T47D (cell line): ENCODE measurements around the gene FRMD1.

Experiments
- DNase-seq, 2 experiments: peaks; one replicate each; pipeline versions ENCODE4 v3.0.0 to v3.0.0-alpha.2; 2011 to 2012; ENCODE audit warnings: low read depth in 1 of 2, low spot score in 1 of 2
- JUND ChIP-seq: IDR thresholded peaks from 2 replicates; pipeline ENCODE4 v1.6.1; 2012; ENCODE audit warnings: low read depth
- in situ Hi-C: cut with HindIII; loops from 2 replicates; pipeline ENCODE4 v1.10.0; 2016; ENCODE audit warnings: low sequenced_read_pairs, low pct_unique_long_range_greater_than_20kb

Gene FRMD1

GRCh38 chr6:168062346-168063289, 16.4 kb downstream of the FRMD1 start:
- in situ Hi-C loops, result no loop called here
- no peak for DNase-seq
- TF ChIP-seq JUND, result no peak

- in situ Hi-C loops, result no loop called here
- DNase-seq, result peak in 1 of 2 experiments; percentile 59
- TF ChIP-seq JUND, result no peak
Measured at GRCh38 chr6:168061269-168062210, 17.5 kb downstream of the FRMD1 start.

- in situ Hi-C loops, result no loop called here
- TF ChIP-seq JUND, result no peak
- peak in 1 of 2 experiments; percentile 76 for DNase-seq
Measured at GRCh38 chr6:168060521-168060931, 18.5 kb downstream of the FRMD1 start.

GRCh38 chr6:168058691-168059551, 20.1 kb downstream of the FRMD1 start:
- in situ Hi-C loops, result no loop called here
- no peak for TF ChIP-seq JUND
- no peak for DNase-seq

- TF ChIP-seq JUND, result no peak
- no peak for DNase-seq
- in situ Hi-C loops, result no loop called here
Measured at GRCh38 chr6:168057836-168058235, 21.2 kb downstream of the FRMD1 start.

GRCh38 chr6:168056892-168057527, 22.0 kb downstream of the FRMD1 start:
- no peak for TF ChIP-seq JUND
- no peak for DNase-seq
- in situ Hi-C loops, result no loop called here

GRCh38 chr6:168055696-168056489, 23.1 kb downstream of the FRMD1 start:
- no peak for DNase-seq
- in situ Hi-C loops, result no loop called here
- no peak for TF ChIP-seq JUND

- no peak for TF ChIP-seq JUND
- in situ Hi-C loops, result no loop called here
- DNase-seq, result no peak
Measured at GRCh38 chr6:168054765-168055560, 24.0 kb downstream of the FRMD1 start.

GRCh38 chr6:168053957-168054471, 25.0 kb downstream of the FRMD1 start:
- DNase-seq, result no peak

More at GRCh38 chr6:168053957-168054471, 25.0 kb downstream of the FRMD1 start:
- TF ChIP-seq JUND, result no peak
- in situ Hi-C loops, result no loop called here
